Germinal center (tissue), 1 donor: ENCODE data around the gene PLEKHG7.

Experiments used
- DNase-seq: peaks from one replicate; pipeline ENCODE4 v3.0.0; 2012; ENCODE audit warnings: mixed read lengths, low spot score

The PLEKHG7 gene

DNA sequence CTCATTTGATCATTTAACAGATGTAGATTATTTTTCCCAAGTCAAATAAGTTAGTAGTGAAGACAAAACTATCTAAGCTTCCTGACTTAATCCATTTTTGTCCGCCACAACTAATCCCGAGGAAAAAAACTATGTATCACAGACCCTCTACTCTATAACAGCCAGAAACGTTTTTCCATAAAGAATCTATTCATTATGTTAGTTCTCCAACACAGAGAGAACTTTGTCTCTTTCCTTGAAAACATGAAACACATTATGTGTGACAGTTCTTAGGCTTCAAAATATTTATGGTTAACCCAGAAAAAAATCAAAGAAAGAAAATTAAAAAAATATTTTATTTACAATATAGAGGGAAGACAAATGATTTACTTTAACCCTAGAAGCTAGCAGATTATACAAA is 100.1 kb downstream of the PLEKHG7 start:
- DNase-seq, result no peak

DNA sequence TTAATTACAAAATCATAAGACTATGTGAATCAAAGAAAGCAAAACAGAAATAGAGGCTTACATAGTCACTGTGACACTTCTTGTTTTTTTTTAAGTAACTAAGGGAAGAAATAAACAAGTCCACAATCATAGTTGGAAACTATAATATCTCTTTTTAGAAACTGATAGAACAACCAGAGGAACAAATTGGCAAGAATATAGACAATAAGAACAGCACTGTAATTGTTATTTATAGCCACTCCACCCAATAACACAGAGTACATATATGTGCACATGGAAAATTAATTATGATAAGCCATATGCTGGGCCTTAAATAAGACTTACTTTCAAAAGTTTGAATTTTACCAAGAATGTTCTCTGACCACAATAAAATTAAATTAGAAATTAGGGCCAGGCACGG is 101.1 kb downstream of the PLEKHG7 start:
- DNase-seq, result no peak

DNA sequence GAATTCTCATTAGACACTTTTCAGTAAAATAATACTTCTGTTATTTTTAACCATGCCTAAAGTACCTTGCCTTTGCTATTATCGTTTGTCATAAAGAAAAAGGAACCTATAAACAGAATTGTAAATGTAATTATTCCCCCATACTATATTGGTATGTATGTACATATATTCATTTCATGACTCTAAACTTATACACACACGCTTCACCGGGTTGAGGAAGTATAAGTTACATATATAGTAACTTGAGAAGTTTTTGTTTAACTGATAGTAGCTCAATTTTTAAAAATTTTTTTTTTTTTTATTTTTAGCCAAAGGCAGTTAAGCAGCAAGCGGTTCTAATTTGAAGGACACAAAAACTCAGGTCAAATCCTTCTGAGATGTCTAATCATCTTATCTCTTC is 107.6 kb downstream of the PLEKHG7 start:
- no peak for DNase-seq

DNA sequence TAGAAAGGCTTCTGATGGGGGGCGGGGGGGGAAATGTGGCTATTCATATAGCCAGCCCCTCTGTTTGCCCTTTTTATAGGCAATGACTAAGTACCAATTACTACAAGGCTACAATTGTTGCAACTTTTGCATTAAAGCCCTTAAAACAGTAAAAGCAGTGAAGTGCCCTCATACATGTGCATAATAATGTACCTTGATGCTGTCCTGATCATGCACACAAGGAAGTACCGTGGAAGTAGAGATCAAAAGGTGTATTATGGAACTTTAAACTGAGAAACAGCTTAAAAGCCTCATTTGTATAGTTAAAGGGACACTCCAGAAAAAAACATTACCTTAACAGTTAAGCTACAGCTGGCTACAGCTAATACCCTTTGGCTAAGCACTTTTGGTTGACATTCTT is 111.8 kb downstream of the PLEKHG7 start:
- DNase-seq, result no peak

DNA sequence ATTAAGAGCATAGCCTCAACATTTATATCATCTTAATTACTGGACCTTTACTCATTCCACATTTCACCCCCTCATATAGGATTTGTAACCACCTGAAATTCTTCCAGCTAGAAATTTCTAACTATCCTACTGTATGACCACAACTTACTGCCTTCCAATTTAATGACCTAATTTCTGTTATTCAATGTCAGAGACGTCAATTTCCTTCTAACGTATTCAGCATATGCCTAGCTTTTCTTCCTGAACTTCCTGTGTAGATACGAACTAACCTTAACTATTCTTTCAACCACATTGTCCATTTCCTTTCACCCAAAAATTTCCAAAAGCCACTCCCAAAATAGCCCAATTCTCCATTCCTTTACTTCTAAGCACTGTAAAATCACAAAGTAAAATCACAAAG is 118.4 kb downstream of the PLEKHG7 start:
- no peak for DNase-seq
